ENCODE data around the gene NUP35.
"Not testable (repeated sequence)": the region's sequence is repeated elsewhere in the genome, so short reads cannot be mapped to it uniquely, and the experiment has no call there.

The NUP35 gene

GRCh38 chr2:183162362-183162761, 38.1 kb downstream of the NUP35 start:
- DNase-seq (ENCODE audit: low read depth) = peak; percentile 7
- TF ChIP-seq, protein P1, sequence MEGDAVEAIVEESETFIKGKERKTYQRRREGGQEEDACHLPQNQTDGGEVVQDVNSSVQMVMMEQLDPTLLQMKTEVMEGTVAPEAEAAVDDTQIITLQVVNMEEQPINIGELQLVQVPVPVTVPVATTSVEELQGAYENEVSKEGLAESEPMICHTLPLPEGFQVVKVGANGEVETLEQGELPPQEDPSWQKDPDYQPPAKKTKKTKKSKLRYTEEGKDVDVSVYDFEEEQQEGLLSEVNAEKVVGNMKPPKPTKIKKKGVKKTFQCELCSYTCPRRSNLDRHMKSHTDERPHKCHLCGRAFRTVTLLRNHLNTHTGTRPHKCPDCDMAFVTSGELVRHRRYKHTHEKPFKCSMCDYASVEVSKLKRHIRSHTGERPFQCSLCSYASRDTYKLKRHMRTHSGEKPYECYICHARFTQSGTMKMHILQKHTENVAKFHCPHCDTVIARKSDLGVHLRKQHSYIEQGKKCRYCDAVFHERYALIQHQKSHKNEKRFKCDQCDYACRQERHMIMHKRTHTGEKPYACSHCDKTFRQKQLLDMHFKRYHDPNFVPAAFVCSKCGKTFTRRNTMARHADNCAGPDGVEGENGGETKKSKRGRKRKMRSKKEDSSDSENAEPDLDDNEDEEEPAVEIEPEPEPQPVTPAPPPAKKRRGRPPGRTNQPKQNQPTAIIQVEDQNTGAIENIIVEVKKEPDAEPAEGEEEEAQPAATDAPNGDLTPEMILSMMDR (IDR thresholded peaks at IDR 0.05; ENCODE audit: control insufficient read depth, insufficient read depth, low read depth, low read length, missing control alignments) = no peak
- no peak overlapping the region for H3K4me3 ChIP-seq (ENCODE audit: control insufficient read depth, low read depth, low read length)

GRCh38 chr2:183163821-183164649, 39.8 kb downstream of the NUP35 start:
- no peak for DNase-seq (ENCODE audit: low read depth)
- H3K4me3 ChIP-seq (ENCODE audit: control insufficient read depth, low read depth, low read length) = no peak overlapping the region
- TF ChIP-seq, protein P1 (IDR thresholded peaks at IDR 0.05; ENCODE audit: control insufficient read depth, insufficient read depth, low read depth, low read length, missing control alignments) = no peak

- TF ChIP-seq, protein P1 (IDR thresholded peaks at IDR 0.05; ENCODE audit: control insufficient read depth, insufficient read depth, low read depth, low read length, missing control alignments) = no peak
- H3K4me3 ChIP-seq (ENCODE audit: control insufficient read depth, low read depth, low read length) = no peak overlapping the region
- no peak for DNase-seq (ENCODE audit: low read depth)
These were observed 40.4 kb downstream of the NUP35 start for GRCh38 chr2:183164650-183165015.

- H3K4me3 ChIP-seq (ENCODE audit: control insufficient read depth, low read depth, low read length) = no peak overlapping the region
- no peak for DNase-seq (ENCODE audit: low read depth)
- TF ChIP-seq, protein P1 (IDR thresholded peaks at IDR 0.05; ENCODE audit: control insufficient read depth, insufficient read depth, low read depth, low read length, missing control alignments) = no peak
These were observed 42.0 kb downstream of the NUP35 start for GRCh38 chr2:183166210-183166609.

DNA sequence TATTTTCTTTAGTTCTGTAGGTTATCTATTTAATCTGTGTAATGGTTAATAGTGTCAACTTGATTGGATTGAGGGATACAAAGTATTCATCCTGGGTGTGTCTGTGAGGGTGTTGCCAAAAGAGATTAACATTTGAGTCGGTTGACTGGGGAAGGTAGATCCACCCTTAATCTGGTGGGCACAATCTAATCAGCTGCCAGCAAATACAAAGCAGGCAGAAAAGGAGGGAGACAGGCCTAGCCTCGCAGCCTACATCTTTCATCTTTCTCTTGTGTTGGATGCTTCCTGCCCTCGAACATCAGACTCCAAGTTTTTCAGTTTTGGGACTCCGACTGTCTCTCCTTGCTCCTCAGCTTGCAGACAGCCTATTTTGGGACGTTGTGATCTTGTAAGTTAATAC, 42.7 kb downstream of the NUP35 start:
- H3K4me3 ChIP-seq (ENCODE audit: control insufficient read depth, low read depth, low read length); DNase-seq (ENCODE audit: low read depth): not testable (repeated sequence)

GRCh38 chr2:183172220-183172887, 48.1 kb downstream of the NUP35 start:
- TF ChIP-seq, protein P1 (IDR thresholded peaks at IDR 0.05; ENCODE audit: control insufficient read depth, insufficient read depth, low read depth, low read length, missing control alignments) = no peak
- H3K4me3 ChIP-seq (ENCODE audit: control insufficient read depth, low read depth, low read length) = no peak overlapping the region
- DNase-seq (ENCODE audit: low read depth) = no peak

DNA sequence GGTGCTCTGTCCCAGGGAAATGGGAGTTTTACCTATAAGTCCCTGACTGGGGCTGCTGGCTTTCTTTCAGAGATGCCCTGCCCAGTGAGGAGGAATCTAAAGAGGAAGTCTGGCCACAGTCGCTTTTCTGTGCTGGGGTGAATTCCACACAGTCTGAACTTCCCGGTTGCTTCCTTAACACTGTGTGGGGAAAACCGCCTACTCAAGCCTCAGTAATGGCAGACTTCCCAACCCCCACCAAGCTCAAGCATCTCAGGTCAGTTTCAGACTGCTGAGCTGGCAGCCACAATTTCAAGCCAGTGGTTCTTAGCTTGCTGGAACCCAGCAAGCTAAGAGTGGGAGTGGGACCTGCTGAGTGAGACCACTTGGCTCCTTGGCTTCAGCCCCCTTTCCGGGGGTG, 54.9 kb downstream of the NUP35 start:
- no peak for DNase-seq (ENCODE audit: low read depth)
- TF ChIP-seq, protein P1 (IDR thresholded peaks at IDR 0.05; ENCODE audit: control insufficient read depth, insufficient read depth, low read depth, low read length, missing control alignments) = no peak

More for the DNA sequence above, 54.9 kb downstream of the NUP35 start:
- H3K4me3 ChIP-seq (ENCODE audit: control insufficient read depth, low read depth, low read length) = no peak overlapping the region

All from AG09309 (cell line).